Gastrocnemius medialis (tissue), 4 donors: ENCODE results near the gene HPCAL1.

Experiments
- POLR2A ChIP-seq, 2 donors: fragments of 450-650 bp; IDR thresholded peaks; one replicate each; pipeline ENCODE4 v1.6.1; 2017; ENCODE audit warnings: antibody characterized with exemption in 2 of 2, mild to moderate bottlenecking in 2 of 2, moderate library complexity in 2 of 2
- TF ChIP-seq, protein P1 (sequence below), 5 experiments: fragments of 450-650 bp in 3 of 5; fragments of 200-600 bp in 2 of 5; sonication (generic) in 2 of 5; IDR thresholded peaks in 4 of 5; conservative IDR thresholded peaks in 1 of 5; 1 replicate in 4 of 5; 2 replicates in 1 of 5; pipeline ENCODE4 v1.5.1; 2016 to 2019; ENCODE audit warnings: antibody characterized with exemption in 5 of 5, mild to moderate bottlenecking in 3 of 5, moderate library complexity in 3 of 5

DNA sequence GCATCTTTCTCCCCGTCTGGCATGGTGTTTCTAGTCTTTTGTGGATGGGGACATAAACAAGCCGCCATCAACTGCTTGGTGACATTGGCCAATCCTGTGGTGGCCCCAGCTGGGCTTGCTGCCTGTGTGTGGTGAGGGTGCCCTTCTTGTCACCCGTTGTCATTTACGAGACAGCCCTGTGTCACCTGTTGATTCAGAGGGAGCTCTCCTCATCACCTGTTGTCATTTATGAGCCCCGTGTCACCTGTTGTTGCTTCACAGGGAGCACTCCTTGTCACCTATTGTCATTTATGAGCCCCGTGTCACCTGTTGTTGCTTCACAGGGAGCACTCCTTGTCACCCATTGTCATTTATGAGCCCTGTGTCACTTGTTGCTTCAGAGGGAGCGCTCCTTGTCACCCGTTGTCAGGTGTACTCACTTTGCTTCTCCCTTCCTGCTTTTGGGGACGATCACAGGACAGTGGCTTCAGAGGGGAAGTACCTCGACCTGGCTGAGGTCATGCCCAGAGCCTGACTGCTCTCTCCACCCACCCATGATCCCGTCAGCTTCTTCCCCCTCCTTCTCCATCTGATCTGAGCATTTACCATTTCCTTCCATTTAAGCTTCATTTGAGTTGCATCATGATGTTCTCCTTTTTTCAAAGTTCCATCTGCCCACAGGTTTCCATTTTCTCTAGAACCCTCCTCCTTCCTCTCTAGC, 29.1 kb downstream of the HPCAL1 start:
- TF ChIP-seq, protein P1, sequence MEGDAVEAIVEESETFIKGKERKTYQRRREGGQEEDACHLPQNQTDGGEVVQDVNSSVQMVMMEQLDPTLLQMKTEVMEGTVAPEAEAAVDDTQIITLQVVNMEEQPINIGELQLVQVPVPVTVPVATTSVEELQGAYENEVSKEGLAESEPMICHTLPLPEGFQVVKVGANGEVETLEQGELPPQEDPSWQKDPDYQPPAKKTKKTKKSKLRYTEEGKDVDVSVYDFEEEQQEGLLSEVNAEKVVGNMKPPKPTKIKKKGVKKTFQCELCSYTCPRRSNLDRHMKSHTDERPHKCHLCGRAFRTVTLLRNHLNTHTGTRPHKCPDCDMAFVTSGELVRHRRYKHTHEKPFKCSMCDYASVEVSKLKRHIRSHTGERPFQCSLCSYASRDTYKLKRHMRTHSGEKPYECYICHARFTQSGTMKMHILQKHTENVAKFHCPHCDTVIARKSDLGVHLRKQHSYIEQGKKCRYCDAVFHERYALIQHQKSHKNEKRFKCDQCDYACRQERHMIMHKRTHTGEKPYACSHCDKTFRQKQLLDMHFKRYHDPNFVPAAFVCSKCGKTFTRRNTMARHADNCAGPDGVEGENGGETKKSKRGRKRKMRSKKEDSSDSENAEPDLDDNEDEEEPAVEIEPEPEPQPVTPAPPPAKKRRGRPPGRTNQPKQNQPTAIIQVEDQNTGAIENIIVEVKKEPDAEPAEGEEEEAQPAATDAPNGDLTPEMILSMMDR (IDR thresholded peaks at IDR 0.05 in 4 of 5, conservative IDR thresholded peaks at IDR 0.05 in 1 of 5), result no peak
- no peak for TF ChIP-seq POLR2A (IDR thresholded peaks at IDR 0.05)
